ENCODE data around the gene HEPACAM2.

GRCh38 chr7:93203496-93203895, 22.8 kb downstream of the HEPACAM2 start:
- no peak for TF ChIP-seq CTCF (IDR thresholded peaks at IDR 0.05; ENCODE audit: insufficient read depth, low read depth, low read length)
- no peak for TF ChIP-seq EZH2 (IDR thresholded peaks at IDR 0.05; ENCODE audit: insufficient read depth, low read length)

Measured in astrocyte (in vitro differentiated cells and primary cell).